GM12878 (cell line): ENCODE results near the gene ABCA4. TPM values are rescaled to one million over a fixed set of nuclear protein-coding genes. Genes with fewer than 3 reads are reported as not detected.

Experiments used
- ATAC-seq: fragments of 200-7000 bp; cut with Tn5 transposase; 3 replicates; pipeline ENCODE4 v1.9.1; 2020; ENCODE audit warnings: mild to moderate bottlenecking, moderate library complexity
- BruUV-seq: library from RNA; stranded (reverse); fragments of 400-500 nt; replicated peaks from 2 replicates; lab custom pipeline; 2021; lab: Mats Ljungman, UMichigan
- CTCF ChIA-PET: fragments of 300-600 bp; sonication (Branson Sonifier 250); formaldehyde crosslinking; extraction: SDS; loops from one replicate; lab custom pipeline; 2021; ENCODE audit warnings: inconsistent platforms; lab: Yijun Ruan, JAX
- POLR2A ChIA-PET: fragments of 350-600 bp; formaldehyde crosslinking; extraction: SDS; loops from one replicate; lab custom pipeline; 2021; ENCODE audit warnings: inconsistent platforms; lab: Charles Lee
- RAD21 ChIA-PET: fragments of 300-600 bp; sonication (Branson Sonifier 250); formaldehyde crosslinking; loops from one replicate; lab custom pipeline; 2023; ENCODE audit warnings: antibody characterized with exemption; ENCODE audit not compliant: unreplicated experiment; lab: Charles Lee
- SMC1A ChIA-PET: fragments of 300-600 bp; sonication (Branson Sonifier 250); formaldehyde crosslinking; loops from one replicate; lab custom pipeline; 2023; ENCODE audit not compliant: unreplicated experiment, uncharacterized antibody; lab: Charles Lee
- DNase-seq: peaks from one replicate; pipeline ENCODE4 v3.0.0-alpha.2; 2011; ENCODE audit warnings: low read depth, low spot score
- FAIRE-seq: peaks from 3 replicates; lab custom pipeline; 2011; peaks lifted over from hg19 to GRCh38; lab: Jason Lieb, UNC
- H2AFZ ChIP-seq: 2 replicates; pipeline ENCODE4 v1.6.0; 2011; ENCODE audit warnings: low read depth, low read length, control low read depth; ENCODE audit not compliant: control insufficient read depth
- H3K27ac ChIP-seq: 2 replicates; pipeline ENCODE4 v1.5.1; 2011; ENCODE audit warnings: control low read depth; ENCODE audit not compliant: control insufficient read depth, insufficient read depth
- H3K27me3 ChIP-seq, 2 experiments: replicated peaks in 1 of 2; 2 replicates each; pipeline versions ENCODE4 v1.6.0 to v1.6.1; 2011; ENCODE audit warnings: low read length in 1 of 2; ENCODE audit not compliant: control insufficient read depth in 2 of 2, insufficient read depth in 2 of 2
- H3K36me3 ChIP-seq, 2 experiments: 2 replicates each; pipeline ENCODE4 v1.5.1; 2011; ENCODE audit warnings: low read length in 1 of 2; ENCODE audit not compliant: control insufficient read depth in 2 of 2, insufficient read depth in 2 of 2
- H3K4me1 ChIP-seq: 2 replicates; pipeline ENCODE4 v1.6.1; 2011; ENCODE audit warnings: mild to moderate bottlenecking, low read length, moderate library complexity, mixed read lengths; ENCODE audit not compliant: control insufficient read depth, insufficient read depth
- H3K4me2 ChIP-seq: 2 replicates; pipeline ENCODE4 v1.6.0; 2011; ENCODE audit warnings: control low read depth; ENCODE audit not compliant: control insufficient read depth, insufficient read depth
- H3K4me3 ChIP-seq: fragments of 200-600 bp; sonication (generic); 2 replicates; pipeline ENCODE4 v1.5.1; 2016
- H3K79me2 ChIP-seq: 2 replicates; pipeline ENCODE4 v1.6.0; 2011; ENCODE audit warnings: low read length; ENCODE audit not compliant: control insufficient read depth, insufficient read depth
- H3K9ac ChIP-seq: 2 replicates; pipeline ENCODE4 v1.8.0; 2011; ENCODE audit warnings: low read length, control low read depth, mixed read lengths; ENCODE audit not compliant: control insufficient read depth, insufficient read depth
- H3K9me3 ChIP-seq: replicated peaks from 3 replicates; pipeline ENCODE4 v1.5.1; 2011; ENCODE audit warnings: mild to moderate bottlenecking, low read length; ENCODE audit not compliant: control insufficient read depth, insufficient read depth
- H4K20me1 ChIP-seq: 2 replicates; pipeline ENCODE4 v1.6.0; 2011; ENCODE audit not compliant: control insufficient read depth, insufficient read depth
- ASH2L ChIP-seq: fragments of 300-600, 200-600 bp; sonication (generic); IDR thresholded peaks from 2 replicates; pipeline ENCODE4 v1.6.1; 2017; ENCODE audit warnings: low read depth, mild to moderate bottlenecking, borderline replicate concordance
- CREB1 ChIP-seq: IDR thresholded peaks from 2 replicates; pipeline ENCODE4 v1.6.1; 2012; ENCODE audit warnings: low read depth, mild to moderate bottlenecking, inconsistent platforms
- EZH2 ChIP-seq: IDR thresholded peaks from 2 replicates; pipeline ENCODE4 v1.6.1; 2012; ENCODE audit warnings: low read depth, mild to moderate bottlenecking, control low read depth, inconsistent platforms, low read length, borderline replicate concordance; ENCODE audit not compliant: control insufficient read depth
- GATAD2B ChIP-seq: fragments of 450-650 bp; conservative IDR thresholded peaks from 2 replicates; pipeline ENCODE4 v1.6.1; 2017; ENCODE audit warnings: low read depth, mild to moderate bottlenecking, moderate library complexity
- MAX ChIP-seq: IDR thresholded peaks from 2 replicates; pipeline ENCODE4 v1.6.1; 2012; ENCODE audit warnings: low read depth, low read length, improper control_type of control experiment
- NBN ChIP-seq: fragments of 450-650 bp; IDR thresholded peaks from 2 replicates; pipeline ENCODE4 v1.6.1; 2016
- PAX5 ChIP-seq: IDR thresholded peaks from 2 replicates; pipeline ENCODE4 v1.6.1; 2011; ENCODE audit warnings: low read depth, low read length, borderline replicate concordance
- RB1 ChIP-seq: fragments of 450-650 bp; formaldehyde crosslinking; IDR thresholded peaks from 2 replicates; pipeline ENCODE4 v1.6.1; 2017; ENCODE audit warnings: mild to moderate bottlenecking, borderline replicate concordance
- RELB ChIP-seq: fragments of 450-650 bp; IDR thresholded peaks from 2 replicates; pipeline ENCODE4 v1.6.1; 2017; ENCODE audit warnings: low read depth, mild to moderate bottlenecking, moderate library complexity
- TAF1 ChIP-seq: IDR thresholded peaks from 2 replicates; pipeline ENCODE4 v1.6.1; 2011; ENCODE audit warnings: mild to moderate bottlenecking, low read depth, low read length, borderline replicate concordance
- ZBTB40 ChIP-seq: fragments of 450-650 bp; IDR thresholded peaks from 2 replicates; pipeline ENCODE4 v1.6.1; 2016; ENCODE audit warnings: mild to moderate bottlenecking, moderate library complexity, borderline replicate concordance
- ZSCAN29 ChIP-seq: fragments of 450-650 bp; IDR thresholded peaks from 2 replicates; pipeline ENCODE4 v1.6.1; 2017; ENCODE audit warnings: mild to moderate bottlenecking, moderate library complexity
- WGBS: methylation state at CpG from one replicate; pipeline ENCODE4 v1.1.6; 2016; ENCODE audit warnings: low lambda C conversion rate; ENCODE audit not compliant: insufficient replicate concordance, insufficient coverage; ENCODE audit errors: missing lambda C conversion rate; 5-methylcytosine and 5-hydroxymethylcytosine counted together
- in situ Hi-C: fragments of 300-500 bp; cut with MboI; formaldehyde crosslinking; loops from 9 replicates; pipeline ENCODE4 v1.14.3; 2018; ENCODE audit warnings: mixed read lengths
- intact Hi-C: fragments of 100-400 bp; cut with micrococcal nuclease; formaldehyde crosslinking; loops from one replicate; pipeline ENCODE4 v1.14.2; 2022; ENCODE audit not compliant: unreplicated experiment
- polyA plus RNA-seq, 11 experiments: library from polyadenylated mRNA; depleted of rRNA in 4 of 11; unstranded in 6 of 11; stranded (reverse) in 5 of 11; fragments of >200 nt; fragmentation: Nextera tagmentation in 4 of 11; fragmentation: Illumina TruSeq in 1 of 11; extraction: Ambion mirVana in 4 of 11; extraction: Trizol in 1 of 11; gene quantifications; 1 replicate in 1 of 11; 2 replicates in 10 of 11; pipeline versions ENCODE4 v1.2.1 to v1.2.3, GENCODE V29; 2011 to 2016; ENCODE audit warnings: inconsistent platforms in 2 of 11, missing spikeins in 2 of 11, low read depth in 1 of 11
- total RNA-seq, 4 experiments: library from RNA; depleted of rRNA in 3 of 4; stranded (reverse); fragments of >200 nt in 3 of 4; fragmentation: Illumina TruSeq in 1 of 4; extraction: Trizol in 1 of 4; gene quantifications; 2 replicates each; pipeline versions ENCODE4 v1.2.1 to v1.2.3, GENCODE V29; 2013 to 2021
- TF ChIP-seq, protein P1 (sequence below): fragments of 450-650 bp; IDR thresholded peaks from 2 replicates; pipeline ENCODE4 v1.6.1; 2017; ENCODE audit warnings: antibody characterized with exemption, mild to moderate bottlenecking, moderate library complexity

The ABCA4 gene
- total and polyA plus RNA-seq, 10 of the 15 experiments (the other 5 are each of a cell fraction or from before 2014, with no cell fraction given), result 0.03 to 0.28 (median 0.11) TPM; not detected in 3

GRCh38 chr1:94060720-94061119 is 60.2 kb downstream of the ABCA4 start:
- Histone ChIP-seq H3K27me3 (no peaks in the 10 kb centered on the region; a peak in 1 of 4 replicates), H4K20me1 (no peaks in the 10 kb centered on the region), H3K4me1 (no peaks in the 10 kb centered on the region), H3K27ac (no peak overlapping the region), H3K4me2 (no peak overlapping the region), H3K79me2 (no peaks in the 10 kb centered on the region), H3K36me3 (no peaks in the 10 kb centered on the region), H3K9me3 (no peaks in the 10 kb centered on the region), H3K4me3 (no peak overlapping the region), H2AFZ (no peak overlapping the region), H3K9ac (no peak overlapping the region)
- ChIA-PET POLR2A (no interaction called here), SMC1A (interaction anchor here (2.8 to 5.9 kb wide), 3 partner anchors 275 to 415 kb away, joined by 7 to 79 read pairs (median 17); no protein-coding TSS in a partner anchor), CTCF (interaction anchor here (1.1 to 9.4 kb wide), 5 partner anchors 10 to 744 kb away, joined by 3 to 173 read pairs (median 19); no protein-coding TSS in a partner anchor), RAD21 (interaction anchor here (0.9 to 1.9 kb wide), 2 partner anchors 273 to 406 kb away, joined by 5 to 9 read pairs; no protein-coding TSS in a partner anchor)
- WGBS, result 0% methylated on average over 2 of the region's 2 CpGs
- BruUV-seq, result no TSS peak
- DNase-seq (no peak), FAIRE-seq (no peak), ATAC-seq (no peak)
- TF ChIP-seq PAX5 (no peak), ZSCAN29 (no peak), NBN (no peak), CREB1 (no peak), GATAD2B (no peak), ZBTB40 (no peak), ASH2L (no peak), TAF1 (no peak), MAX (no peak), RELB (no peak), EZH2 (no peak), RB1 (no peak)
- TF ChIP-seq, protein P1, sequence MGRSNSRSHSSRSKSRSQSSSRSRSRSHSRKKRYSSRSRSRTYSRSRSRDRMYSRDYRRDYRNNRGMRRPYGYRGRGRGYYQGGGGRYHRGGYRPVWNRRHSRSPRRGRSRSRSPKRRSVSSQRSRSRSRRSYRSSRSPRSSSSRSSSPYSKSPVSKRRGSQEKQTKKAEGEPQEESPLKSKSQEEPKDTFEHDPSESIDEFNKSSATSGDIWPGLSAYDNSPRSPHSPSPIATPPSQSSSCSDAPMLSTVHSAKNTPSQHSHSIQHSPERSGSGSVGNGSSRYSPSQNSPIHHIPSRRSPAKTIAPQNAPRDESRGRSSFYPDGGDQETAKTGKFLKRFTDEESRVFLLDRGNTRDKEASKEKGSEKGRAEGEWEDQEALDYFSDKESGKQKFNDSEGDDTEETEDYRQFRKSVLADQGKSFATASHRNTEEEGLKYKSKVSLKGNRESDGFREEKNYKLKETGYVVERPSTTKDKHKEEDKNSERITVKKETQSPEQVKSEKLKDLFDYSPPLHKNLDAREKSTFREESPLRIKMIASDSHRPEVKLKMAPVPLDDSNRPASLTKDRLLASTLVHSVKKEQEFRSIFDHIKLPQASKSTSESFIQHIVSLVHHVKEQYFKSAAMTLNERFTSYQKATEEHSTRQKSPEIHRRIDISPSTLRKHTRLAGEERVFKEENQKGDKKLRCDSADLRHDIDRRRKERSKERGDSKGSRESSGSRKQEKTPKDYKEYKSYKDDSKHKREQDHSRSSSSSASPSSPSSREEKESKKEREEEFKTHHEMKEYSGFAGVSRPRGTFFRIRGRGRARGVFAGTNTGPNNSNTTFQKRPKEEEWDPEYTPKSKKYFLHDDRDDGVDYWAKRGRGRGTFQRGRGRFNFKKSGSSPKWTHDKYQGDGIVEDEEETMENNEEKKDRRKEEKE, result no peak
- intact Hi-C loops, result loop anchor here (1.0 to 10.0 kb wide), 5 partner anchors 127 to 747 kb away; partner anchors contain the start of gene ARHGAP29
- in situ Hi-C loops, result loop anchor here (5.0 to 10.0 kb wide), 3 partner anchors 277 to 744 kb away; no protein-coding TSS in a partner anchor
